MM.1S (cell line): ENCODE data around the gene PPM1A.
"Not testable (repeated sequence)": the region's sequence is repeated elsewhere in the genome, so short reads cannot be mapped to it uniquely, and the experiment has no call there.

ENCODE experiments used
- DNase-seq: peaks from one replicate; pipeline ENCODE4 v3.0.0-alpha.2; 2015
- H2AFZ ChIP-seq: fragments of 300-600 bp; sonication (generic); 2 replicates; pipeline ENCODE4 v1.6.0; 2016; ENCODE audit warnings: antibody characterized with exemption, low read length
- H3F3A ChIP-seq: fragments of 300-600 bp; sonication (generic); 2 replicates; pipeline ENCODE4 v1.6.1; 2016; ENCODE audit warnings: mild to moderate bottlenecking, antibody characterized with exemption, low read length, moderate library complexity, mixed read lengths; ENCODE audit not compliant: insufficient read depth
- H3K27ac ChIP-seq: fragments of 300-600 bp; sonication (generic); 2 replicates; pipeline ENCODE4 v1.5.1; 2016; ENCODE audit warnings: mild to moderate bottlenecking, low read length
- H3K27me3 ChIP-seq: fragments of 300-600 bp; sonication (generic); replicated peaks from 2 replicates; pipeline ENCODE4 v1.6.0; 2016; ENCODE audit warnings: low read length; ENCODE audit not compliant: insufficient read depth
- H3K36me3 ChIP-seq: fragments of 300-600 bp; sonication (generic); replicated peaks from 2 replicates; pipeline ENCODE4 v1.6.1; 2016; ENCODE audit warnings: mild to moderate bottlenecking, low read length, mixed read lengths; ENCODE audit not compliant: insufficient read depth
- H3K4me1 ChIP-seq: fragments of 300-600 bp; sonication (generic); 2 replicates; pipeline ENCODE4 v1.6.1; 2016; ENCODE audit warnings: low read length, mixed read lengths
- H3K4me2 ChIP-seq: fragments of 300-600 bp; sonication (generic); 2 replicates; pipeline ENCODE4 v1.6.0; 2016; ENCODE audit warnings: low read depth, low read length
- H3K4me3 ChIP-seq: fragments of 300-600 bp; sonication (generic); 2 replicates; pipeline ENCODE4 v1.5.1; 2016; ENCODE audit warnings: low read length, mixed read lengths
- H3K79me2 ChIP-seq: fragments of 300-600 bp; sonication (generic); 2 replicates; pipeline ENCODE4 v1.6.1; 2016; ENCODE audit warnings: mixed run types, low read length, mixed read lengths
- H3K9ac ChIP-seq: fragments of 300-600 bp; sonication (generic); 2 replicates; pipeline ENCODE4 v1.6.1; 2016; ENCODE audit warnings: low read length, mixed read lengths
- H3K9me2 ChIP-seq: fragments of 300-600 bp; sonication (generic); replicated peaks from 2 replicates; pipeline ENCODE4 v1.6.1; 2016; ENCODE audit warnings: mild to moderate bottlenecking, low read length, mixed read lengths; ENCODE audit not compliant: insufficient read depth
- H3K9me3 ChIP-seq: fragments of 300-600 bp; sonication (generic); replicated peaks from 2 replicates; pipeline ENCODE4 v1.6.1; 2016; ENCODE audit warnings: mild to moderate bottlenecking, low read length, mixed read lengths; ENCODE audit not compliant: insufficient read depth
- H4K20me1 ChIP-seq: fragments of 300-600 bp; sonication (generic); 2 replicates; pipeline ENCODE4 v1.6.1; 2016; ENCODE audit warnings: mild to moderate bottlenecking, low read length, moderate library complexity, mixed read lengths; ENCODE audit not compliant: insufficient read depth
- CTCF ChIP-seq: fragments of 300-600 bp; sonication (generic); IDR thresholded peaks from 2 replicates; pipeline ENCODE4 v1.5.1; 2016; ENCODE audit warnings: antibody characterized with exemption, low read length, mixed read lengths
- EZH2 ChIP-seq: fragments of 300-600 bp; sonication (generic); optimal IDR thresholded peaks from 2 replicates; pipeline ENCODE3; 2017; ENCODE audit warnings: low read depth, mild to moderate bottlenecking, antibody characterized with exemption, low read length, mixed read lengths
- EZH2phosphoT487 ChIP-seq: fragments of 300-600 bp; sonication (generic); IDR thresholded peaks from 2 replicates; pipeline ENCODE4 v1.6.1; 2018; ENCODE audit warnings: antibody characterized with exemption, low read length

The PPM1A gene

GRCh38 chr14:60315196-60315990 is 66.4 kb downstream of the PPM1A start:
- no peak overlapping the region for H3K4me2 ChIP-seq
- no peaks in the 10 kb centered on the region for H4K20me1 ChIP-seq
- H3K9ac ChIP-seq: no peak overlapping the region
- H3K4me1 ChIP-seq: no peaks in the 10 kb centered on the region
- H3F3A ChIP-seq: no peaks in the 10 kb centered on the region
- TF ChIP-seq EZH2phosphoT487 (no peak), CTCF (no peak), EZH2 (no peak)
- no peaks in the 10 kb centered on the region for H3K79me2 ChIP-seq
- H3K36me3 ChIP-seq: no peaks in the 10 kb centered on the region
- no peak overlapping the region for H3K4me3 ChIP-seq
- no peak for DNase-seq
- H3K27ac ChIP-seq: no peak overlapping the region
- H3K9me2 ChIP-seq: no peaks in the 10 kb centered on the region
- no peaks in the 10 kb centered on the region for H3K9me3 ChIP-seq
- no peak overlapping the region for H2AFZ ChIP-seq
- no peaks in the 10 kb centered on the region for H3K27me3 ChIP-seq

GRCh38 chr14:60317609-60318008 is 68.6 kb downstream of the PPM1A start:
- DNase-seq: no peak
- H3K27me3 ChIP-seq: no peaks in the 10 kb centered on the region
- no peaks in the 10 kb centered on the region for H3K9me3 ChIP-seq
- no peak overlapping the region for H3K9ac ChIP-seq
- no peak overlapping the region for H3K4me3 ChIP-seq
- no peaks in the 10 kb centered on the region for H3K79me2 ChIP-seq
- TF ChIP-seq CTCF (no peak), EZH2phosphoT487 (no peak), EZH2 (no peak)
- H2AFZ ChIP-seq: no peak overlapping the region
- no peaks in the 10 kb centered on the region for H3K4me1 ChIP-seq
- H3K27ac ChIP-seq: no peak overlapping the region
- no peaks in the 10 kb centered on the region for H3F3A ChIP-seq
- no peaks in the 10 kb centered on the region for H3K9me2 ChIP-seq
- H4K20me1 ChIP-seq: no peaks in the 10 kb centered on the region
- H3K4me2 ChIP-seq: no peak overlapping the region
- no peaks in the 10 kb centered on the region for H3K36me3 ChIP-seq

GRCh38 chr14:60320860-60321259 is 71.8 kb downstream of the PPM1A start:
- not testable (repeated sequence) for H3K4me3 ChIP-seq, H3K9me3 ChIP-seq, H3K36me3 ChIP-seq, H3K79me2 ChIP-seq, H3K4me1 ChIP-seq, H4K20me1 ChIP-seq, H3F3A ChIP-seq, H3K9me2 ChIP-seq, H3K9ac ChIP-seq, H3K4me2 ChIP-seq, H2AFZ ChIP-seq, H3K27ac ChIP-seq, DNase-seq, H3K27me3 ChIP-seq

- TF ChIP-seq EZH2phosphoT487: no peak
- no peak for TF ChIP-seq EZH2
- TF ChIP-seq CTCF: no peak
- H2AFZ ChIP-seq: no peak overlapping the region
- H3K9ac ChIP-seq: no peak overlapping the region
- no peak overlapping the region for H3K27ac ChIP-seq
- no peak for DNase-seq
- no peaks in the 10 kb centered on the region for H3F3A ChIP-seq
- 0 out of 2 replicates have a peak, but pooled peaks cover 3% of the 10 kb centered on the region for H3K4me1 ChIP-seq
- no peaks in the 10 kb centered on the region for H3K27me3 ChIP-seq
- no peak overlapping the region for H3K4me3 ChIP-seq
- H3K79me2 ChIP-seq: no peaks in the 10 kb centered on the region
- no peak overlapping the region for H3K4me2 ChIP-seq
- H3K9me2 ChIP-seq: no peaks in the 10 kb centered on the region
- H4K20me1 ChIP-seq: no peaks in the 10 kb centered on the region
- H3K36me3 ChIP-seq: no peaks in the 10 kb centered on the region
- H3K9me3 ChIP-seq: no peaks in the 10 kb centered on the region
Observed at GRCh38 chr14:60323199-60323896, 74.3 kb downstream of the PPM1A start.
